SK-N-MC (cell line): ENCODE measurements around the gene AKAP1.

Experiments used
- DNase-seq: peaks from one replicate; pipeline ENCODE4 v3.0.0-alpha.2; 2011; ENCODE audit warnings: low read depth, low spot score
- H3K27ac ChIP-seq: fragments of 200-600 bp; sonication (generic); 2 replicates; pipeline ENCODE4 v1.5.1; 2016; ENCODE audit warnings: mixed run types
- H3K36me3 ChIP-seq: fragments of 200-600 bp; sonication (generic); 2 replicates; pipeline ENCODE4 v1.6.1; 2017; ENCODE audit warnings: antibody characterized with exemption, low read length, mixed read lengths; ENCODE audit not compliant: insufficient read depth
- H3K4me3 ChIP-seq: fragments of 200-600 bp; sonication (generic); 2 replicates; pipeline ENCODE4 v1.5.1; 2016
- H3K9ac ChIP-seq: fragments of 200-600 bp; sonication (generic); 2 replicates; pipeline ENCODE4 v1.8.0; 2017; ENCODE audit warnings: mixed run types, mixed read lengths; ENCODE audit not compliant: insufficient read length
- H3K9me3 ChIP-seq: fragments of 200-600 bp; sonication (generic); 2 replicates; pipeline ENCODE4 v1.6.1; 2017; ENCODE audit warnings: low read depth, mild to moderate bottlenecking, antibody characterized with exemption, low read length, moderate library complexity, mixed read lengths
- EZH2 ChIP-seq: fragments of 200-600 bp; sonication (generic); IDR thresholded peaks from one replicate; pipeline ENCODE4 v1.6.1; 2017; ENCODE audit warnings: antibody characterized with exemption
- FOXP2 ChIP-seq: optimal IDR thresholded peaks from 2 replicates; pipeline ENCODE3; 2011; ENCODE audit warnings: mild to moderate bottlenecking, moderate library complexity; ENCODE audit not compliant: insufficient read depth; ENCODE audit errors: extremely low read length, control extremely low read depth
- POLR2AphosphoS5 ChIP-seq: IDR thresholded peaks from 2 replicates; pipeline ENCODE4 v1.6.1; 2012; ENCODE audit warnings: mild to moderate bottlenecking, low read depth, low read length, borderline replicate concordance

Gene AKAP1

GRCh38 chr17:57045868-57046704 is 39.0 kb upstream of the AKAP1 start:
- TF ChIP-seq EZH2 (no peak), POLR2AphosphoS5 (no peak)
- Histone ChIP-seq H3K27ac (no peak overlapping the region), H3K36me3 (no peaks in the 10 kb centered on the region), H3K9me3 (no peaks in the 10 kb centered on the region), H3K9ac (no peak overlapping the region), H3K4me3 (no peak overlapping the region)
- DNase-seq, result no peak

- DNase-seq, result no peak
- TF ChIP-seq EZH2 (no peak), POLR2AphosphoS5 (no peak), FOXP2 (no peak)
- Histone ChIP-seq H3K27ac (no peak overlapping the region), H3K36me3 (no peaks in the 10 kb centered on the region), H3K4me3 (no peak overlapping the region), H3K9me3 (no peaks in the 10 kb centered on the region), H3K9ac (no peak overlapping the region)
Observed at GRCh38 chr17:57046749-57047148, 38.3 kb upstream of the AKAP1 start.

GRCh38 chr17:57048096-57048495 is 37.0 kb upstream of the AKAP1 start:
- TF ChIP-seq FOXP2, result no peak
- TF ChIP-seq EZH2, result no peak
- Histone ChIP-seq H3K27ac (no peak overlapping the region), H3K9me3 (no peaks in the 10 kb centered on the region), H3K36me3 (no peaks in the 10 kb centered on the region), H3K4me3 (no peak overlapping the region), H3K9ac (no peak overlapping the region)
- DNase-seq, result no peak

DNA sequence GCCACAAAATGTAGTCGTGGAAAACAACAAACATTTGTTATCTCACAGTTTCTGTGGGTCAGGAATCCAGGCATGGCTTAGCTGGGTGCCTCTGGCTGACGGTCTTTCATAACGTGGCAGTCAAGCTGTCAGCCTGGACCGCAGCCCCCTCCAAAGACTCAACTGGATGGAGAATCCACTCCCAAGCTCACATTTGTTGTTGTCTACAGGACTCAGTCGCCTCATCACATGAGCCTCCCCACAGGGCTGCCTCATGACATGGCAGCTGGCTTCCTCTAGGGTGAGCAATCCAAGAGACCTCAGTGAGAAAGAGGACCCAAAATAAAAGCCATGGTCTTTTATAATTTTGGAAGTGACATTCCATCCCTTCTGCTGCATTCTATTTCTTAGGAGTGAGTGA is 34.7 kb upstream of the AKAP1 start:
- DNase-seq, result no peak
- TF ChIP-seq EZH2, result no peak
- TF ChIP-seq POLR2AphosphoS5, result no peak
- TF ChIP-seq FOXP2, result no peak
- no peak overlapping the region for H3K4me3 ChIP-seq
- no peaks in the 10 kb centered on the region for H3K36me3 ChIP-seq
- no peaks in the 10 kb centered on the region for H3K9me3 ChIP-seq
- H3K9ac ChIP-seq, result no peak overlapping the region
- no peak overlapping the region for H3K27ac ChIP-seq

GRCh38 chr17:57051886-57052361 is 33.1 kb upstream of the AKAP1 start:
- Histone ChIP-seq H3K4me3 (no peak overlapping the region), H3K27ac (no peak overlapping the region), H3K36me3 (no peaks in the 10 kb centered on the region), H3K9ac (no peak overlapping the region), H3K9me3 (no peaks in the 10 kb centered on the region)
- DNase-seq, result no peak
- TF ChIP-seq EZH2 (no peak), POLR2AphosphoS5 (no peak), FOXP2 (no peak)

DNA sequence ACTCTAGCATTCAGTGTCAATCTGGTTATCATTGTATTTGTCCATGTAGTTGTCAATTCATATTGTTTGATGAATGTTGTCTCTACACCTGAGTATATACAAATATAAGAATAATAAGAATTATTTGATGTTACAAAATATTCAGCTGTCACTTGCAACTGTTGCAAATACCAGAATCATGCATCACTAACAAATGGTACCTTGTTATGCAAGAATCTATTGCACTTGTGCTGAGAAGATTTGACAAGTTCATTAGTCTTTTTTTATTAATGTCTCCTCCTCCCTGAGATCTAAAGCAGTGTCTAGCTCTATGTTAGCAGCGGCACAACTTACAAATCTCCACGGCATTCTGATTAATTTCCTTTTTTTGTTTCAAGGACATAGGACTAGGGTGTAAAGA is 22.2 kb upstream of the AKAP1 start:
- DNase-seq, result no peak
- Histone ChIP-seq H3K4me3 (no peak overlapping the region), H3K27ac (no peak overlapping the region), H3K9ac (no peak overlapping the region), H3K9me3 (no peaks in the 10 kb centered on the region), H3K36me3 (no peaks in the 10 kb centered on the region)
- TF ChIP-seq FOXP2 (no peak), POLR2AphosphoS5 (no peak), EZH2 (no peak)

- Histone ChIP-seq H3K9me3 (no peaks in the 10 kb centered on the region), H3K27ac (no peak overlapping the region), H3K4me3 (no peak overlapping the region), H3K36me3 (no peaks in the 10 kb centered on the region), H3K9ac (no peak overlapping the region)
- no peak for DNase-seq
- TF ChIP-seq POLR2AphosphoS5 (no peak), EZH2 (no peak), FOXP2 (no peak)
Observed at GRCh38 chr17:57067162-57067561, 17.9 kb upstream of the AKAP1 start.

- no peak for TF ChIP-seq FOXP2
- TF ChIP-seq POLR2AphosphoS5, result no peak
- Histone ChIP-seq H3K4me3 (no peak overlapping the region), H3K9ac (no peak overlapping the region), H3K27ac (no peak overlapping the region), H3K9me3 (no peaks in the 10 kb centered on the region), H3K36me3 (no peaks in the 10 kb centered on the region)
- no peak for DNase-seq
Observed at GRCh38 chr17:57067781-57068180, 17.3 kb upstream of the AKAP1 start.

GRCh38 chr17:57068222-57068658 is 16.8 kb upstream of the AKAP1 start:
- no peak overlapping the region for H3K9ac ChIP-seq
- no peak for DNase-seq
- H3K4me3 ChIP-seq, result no peak overlapping the region
- TF ChIP-seq POLR2AphosphoS5, result no peak
- no peak for TF ChIP-seq FOXP2
- TF ChIP-seq EZH2, result no peak
- H3K36me3 ChIP-seq, result no peaks in the 10 kb centered on the region
- no peak overlapping the region for H3K27ac ChIP-seq
- no peaks in the 10 kb centered on the region for H3K9me3 ChIP-seq

GRCh38 chr17:57068707-57069106 is 16.3 kb upstream of the AKAP1 start:
- TF ChIP-seq FOXP2 (no peak), POLR2AphosphoS5 (no peak), EZH2 (no peak)
- Histone ChIP-seq H3K27ac (no peak overlapping the region), H3K4me3 (no peak overlapping the region), H3K9me3 (no peaks in the 10 kb centered on the region), H3K36me3 (no peaks in the 10 kb centered on the region), H3K9ac (no peak overlapping the region)
- DNase-seq, result no peak
